ENCODE measurements around the gene ZIC4.

Gene ZIC4

GRCh38 chr3:147421184-147421912 lies 15.0 kb upstream of the ZIC4 start:
- Mint-ChIP-seq H3K36me3 (peaks cover 3% of the 10 kb centered on the region), H3K4me1 (peaks cover 2% of the 10 kb centered on the region), H3K27ac (peak overlapping the region; percentile 19), H3K9me3 (peaks cover 3% of the 10 kb centered on the region), H3K27me3 (peaks cover 79% of the 10 kb centered on the region), H3K4me3 (no peak overlapping the region)
- DNase-seq: no peak
- CTCF ChIA-PET: no interaction called here

GRCh38 chr3:147420353-147421183 lies 14.2 kb upstream of the ZIC4 start:
- H3K4me1 Mint-ChIP-seq: peaks cover 2% of the 10 kb centered on the region
- H3K9me3 Mint-ChIP-seq: peaks cover 3% of the 10 kb centered on the region
- H3K36me3 Mint-ChIP-seq: peaks cover 3% of the 10 kb centered on the region
- no peak for DNase-seq
- CTCF ChIA-PET: no interaction called here
- peaks cover 79% of the 10 kb centered on the region for H3K27me3 Mint-ChIP-seq
- no peak overlapping the region for H3K4me3 Mint-ChIP-seq
- H3K27ac Mint-ChIP-seq: no peak overlapping the region

GRCh38 chr3:147419781-147420224 lies 13.5 kb upstream of the ZIC4 start:
- H3K36me3 Mint-ChIP-seq: peaks cover 3% of the 10 kb centered on the region
- CTCF ChIA-PET: no interaction called here

GRCh38 chr3:147418808-147419701 lies 12.7 kb upstream of the ZIC4 start:
- no peak for DNase-seq
- Mint-ChIP-seq H3K9me3 (peaks cover 3% of the 10 kb centered on the region), H3K27ac (no peak overlapping the region), H3K4me1 (peaks cover 2% of the 10 kb centered on the region), H3K36me3 (peaks cover 3% of the 10 kb centered on the region), H3K27me3 (peaks cover 75% of the 10 kb centered on the region), H3K4me3 (no peak overlapping the region)
- CTCF ChIA-PET: no interaction called here

More at GRCh38 chr3:147419781-147420224, 13.5 kb upstream of the ZIC4 start:
- H3K27me3 Mint-ChIP-seq: peaks cover 78% of the 10 kb centered on the region
- H3K4me1 Mint-ChIP-seq: peaks cover 2% of the 10 kb centered on the region
- no peak for DNase-seq
- H3K27ac Mint-ChIP-seq: no peak overlapping the region
- peaks cover 3% of the 10 kb centered on the region for H3K9me3 Mint-ChIP-seq
- H3K4me3 Mint-ChIP-seq: no peak overlapping the region

- Mint-ChIP-seq H3K36me3 (peaks cover 3% of the 10 kb centered on the region), H3K27ac (no peak overlapping the region), H3K4me1 (peaks cover 3% of the 10 kb centered on the region), H3K27me3 (peaks cover 73% of the 10 kb centered on the region), H3K9me3 (peaks cover 3% of the 10 kb centered on the region), H3K4me3 (no peak overlapping the region)
- DNase-seq: no peak
- CTCF ChIA-PET: no interaction called here
Observed at GRCh38 chr3:147418371-147418781, 12.0 kb upstream of the ZIC4 start.

- H3K4me1 Mint-ChIP-seq: peaks cover 6% of the 10 kb centered on the region
- H3K27ac Mint-ChIP-seq: no peak overlapping the region
- H3K27me3 Mint-ChIP-seq: peaks cover 73% of the 10 kb centered on the region
- no peak for DNase-seq
- H3K36me3 Mint-ChIP-seq: peaks cover 5% of the 10 kb centered on the region
- H3K4me3 Mint-ChIP-seq: no peak overlapping the region
- H3K9me3 Mint-ChIP-seq: peaks cover 2% of the 10 kb centered on the region
- CTCF ChIA-PET: no interaction called here
Observed at GRCh38 chr3:147417551-147418295, 11.4 kb upstream of the ZIC4 start.

GRCh38 chr3:147416931-147417330 lies 10.6 kb upstream of the ZIC4 start:
- H3K36me3 Mint-ChIP-seq: peaks cover 8% of the 10 kb centered on the region
- H3K9me3 Mint-ChIP-seq: no peaks in the 10 kb centered on the region
- peaks cover 9% of the 10 kb centered on the region for H3K4me1 Mint-ChIP-seq
- no peak for DNase-seq
- H3K4me3 Mint-ChIP-seq: no peak overlapping the region
- H3K27me3 Mint-ChIP-seq: peaks cover 73% of the 10 kb centered on the region
- CTCF ChIA-PET: no interaction called here
- no peak overlapping the region for H3K27ac Mint-ChIP-seq

GRCh38 chr3:147415874-147416273 lies 9.5 kb upstream of the ZIC4 start:
- CTCF ChIA-PET: no interaction called here
- no peak for DNase-seq
- Mint-ChIP-seq H3K36me3 (peaks cover 15% of the 10 kb centered on the region), H3K9me3 (peaks cover 6% of the 10 kb centered on the region), H3K4me3 (no peak overlapping the region), H3K27ac (no peak overlapping the region), H3K27me3 (peaks cover 74% of the 10 kb centered on the region), H3K4me1 (peaks cover 13% of the 10 kb centered on the region)

- CTCF ChIA-PET: no interaction called here
- no peak overlapping the region for H3K27ac Mint-ChIP-seq
- H3K4me1 Mint-ChIP-seq: peaks cover 13% of the 10 kb centered on the region
- peaks cover 15% of the 10 kb centered on the region for H3K36me3 Mint-ChIP-seq
- no peak for DNase-seq
- H3K4me3 Mint-ChIP-seq: no peak overlapping the region
- peaks cover 6% of the 10 kb centered on the region for H3K9me3 Mint-ChIP-seq
- peaks cover 74% of the 10 kb centered on the region for H3K27me3 Mint-ChIP-seq
Observed at GRCh38 chr3:147415286-147415685, 8.9 kb upstream of the ZIC4 start.

GRCh38 chr3:147414390-147415138 lies 8.2 kb upstream of the ZIC4 start:
- Mint-ChIP-seq H3K36me3 (peaks cover 15% of the 10 kb centered on the region), H3K27ac (no peak overlapping the region), H3K4me1 (peaks cover 13% of the 10 kb centered on the region), H3K27me3 (peaks cover 72% of the 10 kb centered on the region), H3K4me3 (no peak overlapping the region), H3K9me3 (peaks cover 6% of the 10 kb centered on the region)
- CTCF ChIA-PET: no interaction called here
- DNase-seq: no peak

- H3K27me3 Mint-ChIP-seq: peaks cover 72% of the 10 kb centered on the region
- CTCF ChIA-PET: no interaction called here
- H3K27ac Mint-ChIP-seq: peak overlapping the region; percentile 87
- peaks cover 13% of the 10 kb centered on the region for H3K4me1 Mint-ChIP-seq
- peak overlapping the region; percentile 46 for H3K4me3 Mint-ChIP-seq
- DNase-seq: no peak
- peaks cover 15% of the 10 kb centered on the region for H3K36me3 Mint-ChIP-seq
- peaks cover 6% of the 10 kb centered on the region for H3K9me3 Mint-ChIP-seq
Observed at GRCh38 chr3:147413686-147414389, 7.5 kb upstream of the ZIC4 start.

- H3K9me3 Mint-ChIP-seq: peaks cover 7% of the 10 kb centered on the region
- CTCF ChIA-PET: no interaction called here
- H3K4me3 Mint-ChIP-seq: peak overlapping the region; percentile 46
- peaks cover 13% of the 10 kb centered on the region for H3K4me1 Mint-ChIP-seq
- peaks cover 73% of the 10 kb centered on the region for H3K27me3 Mint-ChIP-seq
- no peak for DNase-seq
- peak overlapping the region; percentile 87 for H3K27ac Mint-ChIP-seq
- peaks cover 19% of the 10 kb centered on the region for H3K36me3 Mint-ChIP-seq
Observed at GRCh38 chr3:147412917-147413685, 6.8 kb upstream of the ZIC4 start.
